HG03064 (cell line): ENCODE results near the gene ZNF224.
"Not testable (repeated sequence)": the region's sequence is repeated elsewhere in the genome, so short reads cannot be mapped to it uniquely, and the experiment has no call there.

Experiments
- ATAC-seq: cut with Tn5 transposase; IDR thresholded peaks from one replicate; pipeline ENCODE4 v1.9.1; 2021; ENCODE audit warnings: low read depth; ENCODE audit not compliant: unreplicated experiment

Gene ZNF224

DNA sequence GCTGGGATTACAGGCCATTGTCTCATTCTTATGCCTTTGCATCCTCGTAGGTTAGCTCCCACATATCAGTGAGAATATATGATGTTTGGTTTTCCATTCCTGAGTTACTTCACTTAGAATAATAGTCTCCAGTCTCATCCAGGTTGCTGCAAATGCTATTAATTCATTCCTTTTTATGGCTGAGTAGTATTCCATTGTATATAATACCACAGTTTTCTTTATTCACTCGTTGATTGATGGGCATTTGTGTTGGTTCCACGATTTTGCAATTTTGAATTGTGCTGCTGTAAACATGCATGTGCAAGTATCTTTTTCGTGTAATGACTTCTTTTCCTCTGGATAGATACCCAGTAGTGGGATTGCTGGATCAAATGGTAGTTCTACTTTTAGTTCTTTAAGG lies 27.0 kb downstream of the ZNF224 start:
- not testable (repeated sequence) for ATAC-seq

- ATAC-seq, result no peak
Measured at GRCh38 chr19:44131955-44132354, 37.8 kb downstream of the ZNF224 start.

DNA sequence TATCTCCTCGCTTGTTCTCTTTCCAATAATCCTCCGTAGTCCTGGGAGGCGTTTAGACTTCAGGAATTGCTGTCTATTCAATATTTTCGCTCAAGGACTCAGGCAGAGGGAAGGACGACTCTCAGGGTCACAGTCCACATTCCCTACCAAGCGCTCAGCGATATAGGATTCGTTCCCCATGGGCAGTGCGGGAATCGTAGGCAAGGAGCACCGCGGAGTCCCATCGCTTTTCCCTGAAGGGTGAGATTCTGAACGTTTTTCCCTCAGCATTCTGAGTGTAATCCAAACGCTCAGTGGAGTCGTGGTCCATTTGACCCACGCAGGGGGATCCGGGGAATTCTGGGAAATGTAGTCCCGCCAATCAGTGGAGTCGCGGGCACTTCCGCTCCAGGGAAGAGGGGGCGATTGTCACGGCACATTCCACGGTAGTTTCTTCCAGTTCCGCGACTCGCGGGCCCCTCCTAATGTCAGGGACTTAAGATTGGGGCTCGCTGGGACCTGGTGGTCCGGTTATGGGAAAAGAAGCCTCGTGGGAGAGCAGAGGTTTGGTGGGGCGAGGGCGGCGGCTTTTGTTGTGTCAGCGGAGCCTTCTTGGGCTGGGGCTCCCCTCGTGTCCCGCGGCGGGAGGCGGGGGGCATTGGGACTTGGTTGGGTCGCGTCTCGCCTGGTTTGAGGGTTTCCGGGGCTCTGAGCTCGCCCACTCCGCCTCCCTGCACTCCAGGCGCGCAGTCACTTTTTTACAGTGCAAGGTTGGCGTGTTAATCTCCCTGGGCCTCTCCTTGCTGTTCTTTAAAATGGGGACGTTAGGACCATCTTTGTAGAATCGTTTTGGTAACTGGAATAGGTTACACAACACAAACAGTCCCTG lies 47.3 kb downstream of the ZNF224 start, which contains the start of gene ZNF234:
TSS of gene ZNF234 (plus strand) at position 364 of the 868 bp plus-strand sequence. CDS start 3,079 bp downstream, outside the sequence.
- ATAC-seq, result peak; percentile 81

DNA sequence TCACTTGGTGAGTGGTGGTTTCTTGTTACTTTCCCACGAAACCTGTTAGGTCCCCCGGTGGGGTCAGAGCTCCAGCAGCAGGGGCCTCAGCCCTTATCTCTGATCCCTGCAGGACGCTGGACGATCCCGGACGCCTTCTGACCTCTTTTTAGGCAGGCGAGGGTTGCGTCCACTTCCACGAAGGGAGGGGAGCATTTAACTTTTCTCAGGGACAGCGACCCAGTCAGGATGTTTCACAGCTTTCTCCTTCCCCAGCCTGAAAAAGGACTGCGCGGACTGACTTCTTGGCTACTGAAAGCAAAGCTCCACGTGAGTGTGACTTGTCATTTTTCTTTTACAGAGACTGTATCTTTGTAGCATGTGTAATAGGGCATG lies 47.9 kb downstream of the ZNF224 start:
- no peak for ATAC-seq

GRCh38 chr19:44149776-44150175 lies 55.6 kb downstream of the ZNF224 start:
- no peak for ATAC-seq

DNA sequence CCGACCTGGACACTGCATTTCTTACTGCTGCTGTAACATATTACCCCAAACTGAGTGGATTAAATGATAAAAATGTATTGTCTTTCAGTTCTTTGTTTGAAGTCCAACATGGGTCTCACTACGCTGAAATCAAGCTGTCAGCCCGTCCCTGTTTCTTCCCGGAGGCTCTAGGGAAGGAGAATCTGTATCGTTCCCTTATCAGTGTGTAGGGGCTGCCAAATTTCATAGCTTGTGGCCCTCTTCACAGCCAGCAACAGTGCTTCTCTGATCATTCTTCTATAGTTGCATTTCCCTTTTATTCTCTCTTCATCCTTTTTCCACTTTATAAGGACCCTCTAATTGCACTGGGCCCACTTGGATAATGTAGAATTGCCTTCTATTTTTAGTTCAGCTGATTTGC lies 57.3 kb downstream of the ZNF224 start:
- ATAC-seq, result no peak

DNA sequence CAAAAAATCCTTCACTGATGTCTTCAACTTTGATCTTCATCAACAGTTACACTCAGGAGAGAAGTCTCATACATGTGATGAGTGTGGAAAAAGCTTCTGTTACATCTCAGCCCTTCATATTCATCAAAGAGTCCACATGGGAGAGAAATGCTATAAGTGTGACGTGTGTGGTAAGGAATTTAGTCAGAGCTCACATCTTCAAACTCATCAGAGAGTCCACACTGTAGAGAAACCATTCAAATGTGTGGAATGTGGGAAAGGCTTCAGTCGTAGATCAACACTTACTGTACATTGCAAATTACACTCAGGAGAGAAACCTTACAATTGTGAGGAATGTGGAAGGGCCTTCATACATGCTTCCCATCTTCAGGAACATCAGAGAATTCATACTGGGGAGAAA lies 62.3 kb downstream of the ZNF224 start:
- ATAC-seq, result no peak
